ENCODE measurements around the gene ZYG11A. TPM values are rescaled to one million over a fixed set of nuclear protein-coding genes. Genes with fewer than 3 reads are reported as not detected.

Gene ZYG11A
- total RNA-seq, 5 donors from 2014 or later (not counting 1 experiment from before 2014, with no cell fraction given), result 0.09 to 0.15 (median 0.09) TPM

DNA sequence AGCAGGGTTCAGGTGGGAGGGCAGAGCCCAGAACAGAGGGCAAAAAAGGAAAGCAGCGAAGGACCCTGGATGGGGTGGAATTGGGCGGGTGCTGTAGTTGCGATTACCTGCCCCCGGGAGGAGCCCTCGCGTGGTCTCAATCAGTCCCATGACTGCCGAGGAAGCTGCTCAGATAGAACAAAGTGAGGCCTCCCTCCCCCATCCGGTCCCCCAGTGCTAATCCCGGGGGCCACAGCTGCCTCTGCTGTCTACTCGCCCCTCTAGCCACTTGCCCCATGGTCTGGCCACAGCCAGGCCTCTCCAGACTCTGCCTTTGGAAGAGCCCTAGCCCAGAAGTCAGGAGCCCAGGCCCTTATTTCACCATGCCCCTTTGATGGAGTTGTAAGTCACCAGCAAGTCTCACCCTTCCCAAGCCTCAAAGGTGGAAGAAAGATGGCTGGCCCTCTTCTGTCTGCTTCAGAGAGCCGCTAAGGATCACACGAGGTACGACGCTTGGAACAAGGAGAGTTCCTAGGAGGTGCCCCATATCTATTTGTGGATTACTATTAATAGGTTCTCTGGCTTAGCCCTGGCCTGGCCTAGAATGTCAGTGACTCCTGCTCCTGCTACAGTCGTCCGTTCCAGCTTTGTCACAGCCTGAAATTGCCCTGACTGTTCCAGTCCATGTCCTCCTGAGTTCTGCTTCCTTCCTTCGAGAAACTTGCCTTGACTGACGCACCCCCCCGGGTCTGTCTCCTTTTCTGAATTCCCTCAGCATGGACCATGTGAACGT, 62.6 kb downstream of the ZYG11A start:
- no peaks in the 10 kb centered on the region for H3K9me3 Mint-ChIP-seq
- ChIA-PET POLR2A (interaction anchor here in 1 of 2 donors (1.0 kb wide), 1 partner anchor 13 kb away, joined by 3 read pairs; no protein-coding TSS in a partner anchor), CTCF (no interaction called here)
- peaks cover 16% of the 10 kb centered on the region for H3K36me3 Mint-ChIP-seq
- Histone ChIP-seq H3K36me3 (ENCODE audit: control insufficient read depth in 2 of 2, extremely low read depth in 1 of 2, insufficient read depth in 1 of 2, low read length in 1 of 2) (peaks cover 11 to 12% of the 10 kb centered on the region in 2 donors), H3K4me3 (ENCODE audit: control insufficient read depth in 1 of 2, extremely low read depth in 1 of 2, low read length in 1 of 2) (no peak overlapping the region), H3K27me3 (replicated peaks in 1 of 2; ENCODE audit: control insufficient read depth in 2 of 2, extremely low read depth in 1 of 2, insufficient read depth in 2 of 2, low read length in 1 of 2) (no peaks in the 10 kb centered on the region), H3K4me1 (ENCODE audit: control insufficient read depth in 1 of 2, extremely low read depth in 1 of 2, insufficient read depth in 2 of 2, low read length in 2 of 2) (peaks cover 0 to 4% of the 10 kb centered on the region in 2 experiments), H3K9me3 (no peaks in the 10 kb centered on the region), H3K27ac (ENCODE audit: low read length) (no peak overlapping the region)
- H3K4me3 Mint-ChIP-seq, result no peak overlapping the region
- peaks cover 0 to 2% (median 0%) of the 10 kb centered on the region in 3 donors for H3K4me1 Mint-ChIP-seq
- peak overlapping the region in 1 of 2 donors; percentile 34 for H3K27ac Mint-ChIP-seq
- ATAC-seq (replicated peaks in 1 of 4), result peak in 3 of 4 experiments; percentile 59 to 73 (median 70)
- no peaks in the 10 kb centered on the region for H3K27me3 Mint-ChIP-seq
- 70% methylated on average over 20 of the region's 20 CpGs for WGBS (ENCODE audit: insufficient coverage)
- peak in 24 of 35 experiments; percentile 14 to 53 (median 23) for DNase-seq

DNA sequence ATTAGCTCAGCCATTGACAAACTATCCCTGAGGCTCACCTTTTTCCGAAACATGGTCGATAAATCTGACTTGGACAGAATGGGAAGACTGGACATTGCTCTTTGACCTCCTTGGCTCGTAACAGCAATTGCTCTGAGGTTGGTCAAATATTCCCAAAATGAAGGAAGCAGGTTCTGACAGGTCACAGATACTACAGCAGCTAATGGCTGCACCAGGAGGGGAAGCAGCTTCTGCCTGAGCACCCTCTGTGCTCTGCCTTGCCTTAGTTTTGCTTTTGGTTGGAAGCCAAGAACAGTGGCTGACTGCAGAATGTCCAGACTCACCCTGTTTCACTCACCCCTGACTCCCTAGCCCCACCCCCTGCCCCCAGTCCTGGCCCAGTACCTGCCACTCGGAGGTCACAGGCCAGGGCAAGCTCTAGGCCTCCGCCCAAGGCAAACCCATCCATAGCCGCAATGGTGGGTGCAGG, 63.6 kb downstream of the ZYG11A start:
- no peaks in the 10 kb centered on the region for H3K27me3 ChIP-seq (replicated peaks in 1 of 2; ENCODE audit: control insufficient read depth in 2 of 2, extremely low read depth in 1 of 2, insufficient read depth in 2 of 2, low read length in 1 of 2)

DNA sequence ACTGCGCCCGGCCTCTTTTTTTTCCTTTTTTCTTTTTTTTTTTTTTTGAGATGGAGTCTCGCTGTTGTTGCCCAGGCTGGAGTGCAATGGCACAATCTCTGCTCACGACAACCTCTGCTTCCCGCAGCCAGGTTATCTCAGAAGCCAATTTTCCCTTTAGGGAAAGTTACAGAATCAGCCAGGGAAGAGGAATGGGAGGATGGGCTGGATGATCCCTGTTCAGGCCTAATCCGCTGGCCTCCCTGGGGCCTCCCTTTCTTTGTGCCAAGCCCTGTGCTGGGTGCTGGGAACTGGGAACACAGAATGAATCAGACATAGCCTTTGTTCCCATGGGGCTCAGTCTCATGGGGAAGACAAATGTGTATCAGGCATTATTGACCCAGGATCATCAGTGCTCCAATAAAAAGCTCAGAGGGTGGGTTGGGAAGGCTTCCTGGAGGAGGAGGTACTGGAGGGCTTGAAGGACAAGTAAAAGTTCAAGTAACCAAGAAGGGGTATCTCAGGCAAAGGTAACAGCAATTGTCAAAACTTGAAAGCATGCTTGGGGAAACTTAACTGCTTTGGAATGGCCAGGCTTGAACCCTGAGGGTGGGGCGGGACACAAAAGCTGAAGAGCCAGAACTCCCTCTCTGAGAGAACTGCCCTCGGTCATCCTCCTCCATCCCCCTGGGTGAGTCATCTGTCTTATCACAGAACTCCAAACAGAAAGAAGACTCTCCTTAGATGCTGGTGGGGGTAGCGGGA, 64.7 kb downstream of the ZYG11A start:
- no peaks in the 10 kb centered on the region for H3K27me3 ChIP-seq (replicated peaks in 1 of 2; ENCODE audit: control insufficient read depth in 2 of 2, extremely low read depth in 1 of 2, insufficient read depth in 2 of 2, low read length in 1 of 2)
- H3K27ac ChIP-seq (ENCODE audit: low read length), result no peak overlapping the region
- no peaks in the 10 kb centered on the region for H3K27me3 Mint-ChIP-seq
- H3K4me3 ChIP-seq (ENCODE audit: control insufficient read depth in 1 of 2, extremely low read depth in 1 of 2, low read length in 1 of 2), result no peak overlapping the region
- H3K9me3 ChIP-seq, result no peaks in the 10 kb centered on the region
- ChIA-PET POLR2A (no interaction called here), CTCF (no interaction called here)
- 100% methylated on average over 2 of the region's 9 CpGs for WGBS (ENCODE audit: insufficient coverage)
- peaks cover 10 to 15% of the 10 kb centered on the region in 2 donors for H3K36me3 ChIP-seq (ENCODE audit: control insufficient read depth in 2 of 2, extremely low read depth in 1 of 2, insufficient read depth in 1 of 2, low read length in 1 of 2)
- H3K27ac Mint-ChIP-seq, result no peak overlapping the region
- peaks cover 14% of the 10 kb centered on the region for H3K36me3 Mint-ChIP-seq
- peaks cover 0 to 4% of the 10 kb centered on the region in 2 experiments for H3K4me1 ChIP-seq (ENCODE audit: control insufficient read depth in 1 of 2, extremely low read depth in 1 of 2, insufficient read depth in 2 of 2, low read length in 2 of 2)
- H3K4me1 Mint-ChIP-seq, result peaks cover 0 to 2% (median 0%) of the 10 kb centered on the region in 3 donors
- no peak overlapping the region for H3K4me3 Mint-ChIP-seq
- DNase-seq (no peak), ATAC-seq (replicated peaks in 1 of 4) (no peak)
- no peaks in the 10 kb centered on the region for H3K9me3 Mint-ChIP-seq

More for the DNA sequence above, 63.6 kb downstream of the ZYG11A start:
- peaks cover 0 to 2% (median 0%) of the 10 kb centered on the region in 3 donors for H3K4me1 Mint-ChIP-seq
- H3K36me3 Mint-ChIP-seq, result peaks cover 16% of the 10 kb centered on the region
- WGBS (ENCODE audit: insufficient coverage), result 96% methylated on average over 3 of the region's 6 CpGs
- no peaks in the 10 kb centered on the region for H3K9me3 Mint-ChIP-seq
- Histone ChIP-seq H3K4me3 (ENCODE audit: control insufficient read depth in 1 of 2, extremely low read depth in 1 of 2, low read length in 1 of 2) (no peak overlapping the region), H3K9me3 (no peaks in the 10 kb centered on the region), H3K36me3 (ENCODE audit: control insufficient read depth in 2 of 2, extremely low read depth in 1 of 2, insufficient read depth in 1 of 2, low read length in 1 of 2) (peaks cover 11% of the 10 kb centered on the region in 2 donors), H3K27ac (ENCODE audit: low read length) (no peak overlapping the region), H3K4me1 (ENCODE audit: control insufficient read depth in 1 of 2, extremely low read depth in 1 of 2, insufficient read depth in 2 of 2, low read length in 2 of 2) (peaks cover 0 to 4% of the 10 kb centered on the region in 2 experiments)
- DNase-seq, result no peak
- H3K27ac Mint-ChIP-seq, result no peak overlapping the region
- ATAC-seq (replicated peaks in 1 of 4), result no peak
- no peaks in the 10 kb centered on the region for H3K27me3 Mint-ChIP-seq
- CTCF ChIA-PET, result interaction anchor here in 1 of 2 donors (0.6 kb wide), 1 partner anchor 100 kb away, joined by 3 read pairs; no protein-coding TSS in a partner anchor
- H3K4me3 Mint-ChIP-seq, result no peak overlapping the region
- POLR2A ChIA-PET, result interaction anchor here in 1 of 2 donors (1.0 kb wide), 1 partner anchor 12 kb away, joined by 3 read pairs; no protein-coding TSS in a partner anchor

DNA sequence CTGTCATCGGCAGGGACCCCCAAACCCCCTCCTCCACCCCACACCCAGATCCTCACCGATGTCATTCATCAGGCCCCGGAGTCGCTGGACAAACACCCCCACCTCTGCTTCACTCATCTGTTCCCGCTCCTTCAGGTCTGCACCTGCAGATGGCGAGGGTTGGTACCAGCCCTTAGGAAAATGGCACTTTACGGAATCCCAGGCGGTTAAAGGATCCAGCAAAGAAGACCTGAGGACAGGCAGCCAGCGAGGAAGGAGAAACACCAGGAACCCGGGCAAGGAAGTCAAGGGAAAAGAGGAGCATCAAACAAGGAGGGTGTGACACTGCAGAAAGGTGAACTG, 65.2 kb downstream of the ZYG11A start:
- Mint-ChIP-seq H3K4me1 (peaks cover 0 to 2% (median 0%) of the 10 kb centered on the region in 3 donors), H3K27me3 (no peaks in the 10 kb centered on the region), H3K9me3 (no peaks in the 10 kb centered on the region), H3K27ac (no peak overlapping the region), H3K36me3 (peaks cover 14% of the 10 kb centered on the region), H3K4me3 (no peak overlapping the region)
- WGBS (ENCODE audit: insufficient coverage), result 94% methylated on average over 9 of the region's 10 CpGs
- DNase-seq (no peak), ATAC-seq (replicated peaks in 1 of 4) (no peak)
- peaks cover 10 to 15% of the 10 kb centered on the region in 2 donors for H3K36me3 ChIP-seq (ENCODE audit: control insufficient read depth in 2 of 2, extremely low read depth in 1 of 2, insufficient read depth in 1 of 2, low read length in 1 of 2)
- peaks cover 0 to 4% of the 10 kb centered on the region in 2 experiments for H3K4me1 ChIP-seq (ENCODE audit: control insufficient read depth in 1 of 2, extremely low read depth in 1 of 2, insufficient read depth in 2 of 2, low read length in 2 of 2)
- ChIA-PET POLR2A (no interaction called here), CTCF (no interaction called here)
- H3K27ac ChIP-seq (ENCODE audit: low read length), result no peak overlapping the region
- H3K9me3 ChIP-seq, result no peaks in the 10 kb centered on the region
- no peaks in the 10 kb centered on the region for H3K27me3 ChIP-seq (replicated peaks in 1 of 2; ENCODE audit: control insufficient read depth in 2 of 2, extremely low read depth in 1 of 2, insufficient read depth in 2 of 2, low read length in 1 of 2)
- no peak overlapping the region for H3K4me3 ChIP-seq (ENCODE audit: control insufficient read depth in 1 of 2, extremely low read depth in 1 of 2, low read length in 1 of 2)

DNA sequence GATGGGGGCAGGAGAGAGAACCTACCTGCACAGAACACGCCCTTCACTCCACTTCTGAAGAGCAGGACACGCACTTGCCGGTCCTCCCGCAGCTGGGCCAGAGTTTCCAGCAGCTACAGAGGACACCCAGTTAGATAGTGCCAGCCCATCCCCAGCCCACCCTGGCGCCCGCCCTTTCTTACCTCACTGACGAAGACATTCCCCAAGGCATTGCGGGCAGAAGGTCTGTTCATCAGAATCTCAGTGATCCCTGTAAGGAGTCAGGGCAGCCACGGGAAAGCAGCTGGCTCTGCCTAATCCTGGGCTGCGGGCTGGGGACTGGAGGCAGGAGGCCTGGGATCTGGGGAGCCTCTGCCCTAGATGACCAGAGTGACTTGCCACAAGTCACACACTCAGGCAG, 69.0 kb downstream of the ZYG11A start:
- Mint-ChIP-seq H3K27me3 (no peaks in the 10 kb centered on the region), H3K4me1 (no peaks in the 10 kb centered on the region), H3K4me3 (no peak overlapping the region), H3K36me3 (peaks cover 14% of the 10 kb centered on the region), H3K27ac (no peak overlapping the region), H3K9me3 (no peaks in the 10 kb centered on the region)
- ChIA-PET POLR2A (no interaction called here), CTCF (interaction anchor here in 1 of 2 donors (0.5 kb wide), 1 partner anchor 9 kb away, joined by 3 read pairs; no protein-coding TSS in a partner anchor)
- no peaks in the 10 kb centered on the region for H3K9me3 ChIP-seq
- H3K4me3 ChIP-seq (ENCODE audit: control insufficient read depth in 1 of 2, extremely low read depth in 1 of 2, low read length in 1 of 2), result no peak overlapping the region
- no peaks in the 10 kb centered on the region for H3K4me1 ChIP-seq (ENCODE audit: control insufficient read depth in 1 of 2, extremely low read depth in 1 of 2, insufficient read depth in 2 of 2, low read length in 2 of 2)
- no peak for DNase-seq
- no peaks in the 10 kb centered on the region for H3K27me3 ChIP-seq (replicated peaks in 1 of 2; ENCODE audit: control insufficient read depth in 2 of 2, extremely low read depth in 1 of 2, insufficient read depth in 2 of 2, low read length in 1 of 2)
- H3K36me3 ChIP-seq (ENCODE audit: control insufficient read depth in 2 of 2, extremely low read depth in 1 of 2, insufficient read depth in 1 of 2, low read length in 1 of 2), result peaks cover 7 to 11% of the 10 kb centered on the region in 2 donors
- WGBS (ENCODE audit: insufficient coverage), result no CpG with 5 or more reads among the region's 10 CpGs
- H3K27ac ChIP-seq (ENCODE audit: low read length), result no peak overlapping the region
- no peak for ATAC-seq (replicated peaks in 1 of 4)

DNA sequence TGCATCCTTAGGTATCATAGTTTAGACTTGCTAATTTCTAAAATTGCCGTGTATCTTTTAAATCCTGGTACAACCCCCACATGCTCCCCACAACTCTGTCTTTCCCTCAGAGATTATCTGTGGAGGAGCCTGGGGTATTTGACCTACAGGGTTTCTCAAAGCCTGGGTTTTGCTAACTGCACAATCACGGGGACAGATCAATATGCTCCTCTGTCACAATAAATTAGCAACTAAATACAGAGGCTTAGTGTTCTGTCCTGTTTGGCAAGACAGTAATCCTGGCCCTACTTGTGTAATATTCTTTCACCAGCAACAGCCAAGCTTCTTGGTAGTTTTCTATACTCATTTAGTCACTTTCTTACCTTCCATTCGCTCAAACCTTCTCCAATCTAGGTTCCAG, 70.5 kb downstream of the ZYG11A start:
- Mint-ChIP-seq H3K27ac (no peak overlapping the region), H3K27me3 (no peaks in the 10 kb centered on the region), H3K4me3 (no peak overlapping the region), H3K36me3 (peaks cover 7% of the 10 kb centered on the region), H3K4me1 (peaks cover 0 to 3% (median 0%) of the 10 kb centered on the region in 3 donors), H3K9me3 (no peaks in the 10 kb centered on the region)
- DNase-seq (no peak), ATAC-seq (replicated peaks in 1 of 4) (no peak)
- H3K9me3 ChIP-seq, result no peaks in the 10 kb centered on the region
- no peak overlapping the region for H3K4me3 ChIP-seq (ENCODE audit: control insufficient read depth in 1 of 2, extremely low read depth in 1 of 2, low read length in 1 of 2)
- WGBS (ENCODE audit: insufficient coverage), result no CpG with 5 or more reads among the region's 3 CpGs
- no peak overlapping the region for H3K27ac ChIP-seq (ENCODE audit: low read length)
- H3K27me3 ChIP-seq (replicated peaks in 1 of 2; ENCODE audit: control insufficient read depth in 2 of 2, extremely low read depth in 1 of 2, insufficient read depth in 2 of 2, low read length in 1 of 2), result no peaks in the 10 kb centered on the region
- ChIA-PET CTCF (no interaction called here), POLR2A (no interaction called here)
- no peaks in the 10 kb centered on the region for H3K4me1 ChIP-seq (ENCODE audit: control insufficient read depth in 1 of 2, extremely low read depth in 1 of 2, insufficient read depth in 2 of 2, low read length in 2 of 2)
- H3K36me3 ChIP-seq (ENCODE audit: control insufficient read depth in 2 of 2, extremely low read depth in 1 of 2, insufficient read depth in 1 of 2, low read length in 1 of 2), result peaks cover 4 to 5% of the 10 kb centered on the region in 2 donors
